ENCODE measurements around the gene ARHGAP18.

Gene ARHGAP18

GRCh38 chr6:129643176-129643575 lies 66.8 kb downstream of the ARHGAP18 start:
- DNase-seq (ENCODE audit: low read depth): no peak

GRCh38 chr6:129642322-129642721 lies 67.7 kb downstream of the ARHGAP18 start:
- DNase-seq (ENCODE audit: low read depth): no peak

- DNase-seq (ENCODE audit: low read depth): peak; percentile 61
Observed at GRCh38 chr6:129641344-129641743, 68.6 kb downstream of the ARHGAP18 start.

- no peak for DNase-seq (ENCODE audit: low read depth)
Observed at GRCh38 chr6:129638686-129639085, 71.3 kb downstream of the ARHGAP18 start.

- DNase-seq (ENCODE audit: low read depth): no peak
Observed at GRCh38 chr6:129638055-129638684, 71.8 kb downstream of the ARHGAP18 start.

- no peak for DNase-seq (ENCODE audit: low read depth)
Observed at GRCh38 chr6:129637340-129638054, 72.5 kb downstream of the ARHGAP18 start.

GRCh38 chr6:129635396-129636130 lies 74.4 kb downstream of the ARHGAP18 start:
- DNase-seq (ENCODE audit: low read depth): no peak

- peak; percentile 38 for DNase-seq (ENCODE audit: low read depth)
Observed at GRCh38 chr6:129634411-129635230, 75.4 kb downstream of the ARHGAP18 start.

GRCh38 chr6:129633529-129633928 lies 76.4 kb downstream of the ARHGAP18 start:
- no peak for DNase-seq (ENCODE audit: low read depth)

- DNase-seq (ENCODE audit: low read depth): no peak
Observed at GRCh38 chr6:129632172-129632613, 77.8 kb downstream of the ARHGAP18 start.

- no peak for DNase-seq (ENCODE audit: low read depth)
Observed at GRCh38 chr6:129631070-129631469, 78.9 kb downstream of the ARHGAP18 start.

- DNase-seq (ENCODE audit: low read depth): no peak
Observed at GRCh38 chr6:129630596-129630995, 79.4 kb downstream of the ARHGAP18 start.

GRCh38 chr6:129628101-129628815 lies 81.7 kb downstream of the ARHGAP18 start:
- DNase-seq (ENCODE audit: low read depth): no peak

GRCh38 chr6:129624488-129624887 lies 85.5 kb downstream of the ARHGAP18 start:
- no peak for DNase-seq (ENCODE audit: low read depth)

GRCh38 chr6:129623008-129623732 lies 86.8 kb downstream of the ARHGAP18 start:
- no peak for DNase-seq (ENCODE audit: low read depth)

- DNase-seq (ENCODE audit: low read depth): peak; percentile 52
Observed at GRCh38 chr6:129621252-129621651, 88.7 kb downstream of the ARHGAP18 start.

GRCh38 chr6:129620234-129620610 lies 89.8 kb downstream of the ARHGAP18 start:
- no peak for DNase-seq (ENCODE audit: low read depth)

- peak; percentile 28 for DNase-seq (ENCODE audit: low read depth)
Observed at GRCh38 chr6:129619579-129620233, 90.3 kb downstream of the ARHGAP18 start.

GRCh38 chr6:129617986-129618385 lies 92.0 kb downstream of the ARHGAP18 start:
- DNase-seq (ENCODE audit: low read depth): no peak

GRCh38 chr6:129615496-129615895 lies 94.5 kb downstream of the ARHGAP18 start:
- DNase-seq (ENCODE audit: low read depth): no peak

Data from ELR (cell line).